22Rv1 (cell line): ENCODE measurements around the gene MICA.
"Not testable (repeated sequence)": the region's sequence is repeated elsewhere in the genome, so short reads cannot be mapped to it uniquely, and the experiment has no call there.

Experiments used
- ZFX ChIP-seq: fragments of 450-650 bp; IDR thresholded peaks from 2 replicates; pipeline ENCODE4 v1.6.1; 2017; ENCODE audit warnings: antibody characterized with exemption, borderline replicate concordance
- TF ChIP-seq, protein P1 (sequence below): fragments of 450-650 bp; IDR thresholded peaks from 2 replicates; pipeline ENCODE4 v1.5.1; 2017; ENCODE audit warnings: mild to moderate bottlenecking

DNA sequence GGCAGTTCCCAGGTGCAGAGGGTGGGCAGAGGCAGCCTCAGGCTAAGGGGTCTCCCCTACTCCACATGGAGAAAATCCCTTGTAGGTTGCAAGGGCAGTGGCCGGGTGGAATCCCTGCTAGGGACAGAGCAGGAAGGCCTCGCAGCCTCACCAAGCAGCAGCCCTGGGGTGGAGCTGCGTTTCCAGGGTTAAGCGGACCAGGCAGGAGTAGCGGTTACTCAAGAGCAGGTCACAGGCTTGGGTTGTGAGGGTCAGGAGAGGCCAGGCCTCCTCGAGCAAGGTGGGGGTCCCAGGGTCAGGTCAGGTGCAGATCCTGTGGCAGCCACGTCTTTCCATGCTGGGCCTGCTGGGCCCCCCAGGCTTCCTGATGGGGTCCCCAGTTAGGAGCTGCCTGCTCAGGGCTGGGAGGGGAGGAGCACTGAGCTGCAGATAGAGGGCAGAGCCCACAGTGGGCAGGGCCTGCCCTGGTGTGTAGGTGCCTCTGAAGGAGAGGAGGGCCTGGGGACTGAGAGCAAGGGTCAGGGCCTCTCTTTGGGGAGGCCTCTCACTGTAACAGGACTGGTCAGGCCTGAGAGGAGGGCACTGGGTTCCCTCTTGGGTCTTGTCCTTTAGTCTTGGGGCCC, 10.9 kb downstream of the MICA start:
- TF ChIP-seq, protein P1, sequence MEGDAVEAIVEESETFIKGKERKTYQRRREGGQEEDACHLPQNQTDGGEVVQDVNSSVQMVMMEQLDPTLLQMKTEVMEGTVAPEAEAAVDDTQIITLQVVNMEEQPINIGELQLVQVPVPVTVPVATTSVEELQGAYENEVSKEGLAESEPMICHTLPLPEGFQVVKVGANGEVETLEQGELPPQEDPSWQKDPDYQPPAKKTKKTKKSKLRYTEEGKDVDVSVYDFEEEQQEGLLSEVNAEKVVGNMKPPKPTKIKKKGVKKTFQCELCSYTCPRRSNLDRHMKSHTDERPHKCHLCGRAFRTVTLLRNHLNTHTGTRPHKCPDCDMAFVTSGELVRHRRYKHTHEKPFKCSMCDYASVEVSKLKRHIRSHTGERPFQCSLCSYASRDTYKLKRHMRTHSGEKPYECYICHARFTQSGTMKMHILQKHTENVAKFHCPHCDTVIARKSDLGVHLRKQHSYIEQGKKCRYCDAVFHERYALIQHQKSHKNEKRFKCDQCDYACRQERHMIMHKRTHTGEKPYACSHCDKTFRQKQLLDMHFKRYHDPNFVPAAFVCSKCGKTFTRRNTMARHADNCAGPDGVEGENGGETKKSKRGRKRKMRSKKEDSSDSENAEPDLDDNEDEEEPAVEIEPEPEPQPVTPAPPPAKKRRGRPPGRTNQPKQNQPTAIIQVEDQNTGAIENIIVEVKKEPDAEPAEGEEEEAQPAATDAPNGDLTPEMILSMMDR = not testable (repeated sequence)
- not testable (repeated sequence) for TF ChIP-seq ZFX
